HG02973 (cell line): ENCODE data around the gene OMA1.

Experiments
- ATAC-seq: cut with Tn5 transposase; IDR thresholded peaks from one replicate; pipeline ENCODE4 v1.9.1; 2021; ENCODE audit warnings: moderate library complexity; ENCODE audit not compliant: unreplicated experiment

The OMA1 gene

DNA sequence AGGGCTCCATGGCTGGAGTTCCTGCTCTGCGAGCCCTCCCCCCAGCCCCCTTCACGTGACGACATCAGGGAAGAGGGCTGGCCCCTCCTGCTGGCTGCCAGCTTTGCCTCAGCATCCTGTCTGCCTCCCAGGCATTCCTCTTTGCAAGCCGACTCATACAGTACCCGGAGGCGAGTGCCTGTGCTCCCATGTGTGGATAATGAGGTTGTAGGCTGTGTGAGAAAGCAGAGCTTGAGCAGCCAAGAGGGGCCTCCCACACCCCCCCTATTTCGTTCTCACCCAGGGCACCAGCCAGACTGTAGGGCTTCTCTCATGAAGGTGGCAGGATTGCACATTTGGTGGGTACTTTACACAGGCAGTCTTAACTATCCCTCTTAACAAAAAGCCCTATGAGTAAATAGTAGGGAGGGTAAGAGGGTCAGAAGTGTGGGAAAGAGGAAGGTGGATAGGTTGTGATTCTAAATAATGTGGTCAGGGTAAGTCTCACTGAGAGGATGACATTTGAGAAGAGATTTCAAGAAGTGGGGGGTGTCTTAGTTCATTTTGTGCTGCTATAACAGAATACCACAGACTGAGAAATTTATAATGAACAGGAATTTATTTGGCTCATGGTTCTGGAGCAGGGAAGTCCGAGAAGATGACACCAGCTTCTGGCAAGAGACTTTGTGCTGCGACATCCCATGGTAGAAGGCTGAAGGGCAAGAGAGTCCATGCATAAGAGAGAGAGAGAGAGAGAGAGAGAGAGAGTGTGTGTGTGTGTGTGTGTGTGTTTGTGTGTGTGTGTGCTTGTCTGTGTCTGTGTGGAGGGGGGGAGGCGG is 113.5 kb downstream of the OMA1 start:
- no peak for ATAC-seq

DNA sequence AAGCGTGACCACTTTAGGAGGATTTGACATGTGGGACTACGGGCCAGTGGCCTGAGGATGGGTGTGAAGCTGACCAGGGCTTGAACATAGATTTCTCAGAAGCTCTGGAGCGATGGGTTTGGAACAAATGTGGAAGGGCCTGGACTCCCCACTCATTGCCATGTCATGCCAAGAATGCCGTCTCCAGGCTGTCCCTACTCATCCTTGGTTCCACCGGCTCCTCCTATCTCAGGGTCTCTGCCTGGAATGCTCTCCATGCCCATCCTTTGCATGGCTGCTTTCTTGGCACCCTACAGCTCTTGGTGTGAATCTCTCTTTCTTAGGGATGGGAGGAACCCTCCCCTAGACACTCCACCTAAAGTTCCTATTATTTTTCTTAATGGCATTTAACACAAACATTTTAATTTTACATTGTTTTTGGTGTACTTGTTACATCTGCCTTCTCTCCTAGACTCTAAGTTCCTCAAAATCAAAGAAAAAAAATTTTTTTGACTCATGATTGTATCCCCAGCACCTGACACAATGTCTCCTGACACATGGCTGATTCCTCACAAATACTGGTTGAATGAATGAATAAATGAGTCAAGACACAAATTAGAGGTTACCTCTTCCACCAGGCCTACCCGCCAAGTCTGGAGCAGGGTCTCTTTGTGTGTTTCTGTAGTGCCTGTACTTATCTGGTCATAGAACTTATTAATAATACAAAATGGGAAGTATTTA is 114.5 kb downstream of the OMA1 start:
- ATAC-seq = no peak
